HG02759 (cell line): ENCODE data around the gene CD33.
"Not testable (repeated sequence)": the region's sequence is repeated elsewhere in the genome, so short reads cannot be mapped to it uniquely, and the experiment has no call there.

Experiments
- ATAC-seq: cut with Tn5 transposase; IDR thresholded peaks from one replicate; pipeline ENCODE4 v1.9.1; 2021; ENCODE audit warnings: mild to moderate bottlenecking, moderate library complexity; ENCODE audit not compliant: unreplicated experiment

The CD33 gene

GRCh38 chr19:51210191-51210784 is 14.6 kb upstream of the CD33 start:
- ATAC-seq, result no peak

- ATAC-seq, result not testable (repeated sequence)
Measured at GRCh38 chr19:51210874-51211361, 14.0 kb upstream of the CD33 start.

- ATAC-seq, result no peak
Measured at GRCh38 chr19:51211833-51212232, 13.0 kb upstream of the CD33 start.

- no peak for ATAC-seq
Measured at GRCh38 chr19:51219307-51219706, 5.6 kb upstream of the CD33 start.

- ATAC-seq, result no peak
Measured at GRCh38 chr19:51219971-51220370, 4.9 kb upstream of the CD33 start.

GRCh38 chr19:51220996-51221395 is 3.9 kb upstream of the CD33 start:
- ATAC-seq, result no peak

- no peak for ATAC-seq
Measured at GRCh38 chr19:51224163-51224641, 678 bp upstream of the CD33 start.

GRCh38 chr19:51226067-51226466 is 1.2 kb downstream of the CD33 start:
- ATAC-seq, result no peak

- no peak for ATAC-seq
Measured at GRCh38 chr19:51227326-51227725, 2.4 kb downstream of the CD33 start.

GRCh38 chr19:51227966-51228365 is 3.1 kb downstream of the CD33 start:
- no peak for ATAC-seq

- no peak for ATAC-seq
Measured at GRCh38 chr19:51240866-51241265, 16.0 kb downstream of the CD33 start.

- ATAC-seq, result no peak
Measured at GRCh38 chr19:51242881-51243630, 18.2 kb downstream of the CD33 start.

- ATAC-seq, result no peak
Measured at GRCh38 chr19:51246164-51246552, 21.3 kb downstream of the CD33 start.

- ATAC-seq, result no peak
Measured at GRCh38 chr19:51247972-51248590, 23.2 kb downstream of the CD33 start.

- ATAC-seq, result no peak
Measured at GRCh38 chr19:51250786-51251467, 26.0 kb downstream of the CD33 start, which contains the start of gene SIGLECL1. Gene SIGLECL1 (plus strand): TSS chr19:51251080. CDS start chr19:51264073, 12,993 bp downstream.

GRCh38 chr19:51251468-51251820 is 26.6 kb downstream of the CD33 start:
- ATAC-seq, result no peak

GRCh38 chr19:51252306-51253079 is 27.6 kb downstream of the CD33 start:
- no peak for ATAC-seq

- ATAC-seq, result no peak
Measured at GRCh38 chr19:51253088-51253806, 28.4 kb downstream of the CD33 start.

GRCh38 chr19:51256155-51256625 is 31.3 kb downstream of the CD33 start:
- ATAC-seq, result no peak

- ATAC-seq, result no peak
Measured at GRCh38 chr19:51257471-51257870, 32.6 kb downstream of the CD33 start.
